Mesodermal cell (in vitro differentiated cells): ENCODE data around the gene GNPDA2.

ENCODE experiments used
- H3K27ac ChIP-seq: 2 replicates; pipeline ENCODE4 v1.7.0; 2013; ENCODE audit warnings: mild to moderate bottlenecking, low read depth, low read length, moderate library complexity; ENCODE audit not compliant: severe bottlenecking
- H3K36me3 ChIP-seq: 2 replicates; pipeline ENCODE4 v1.7.1; 2013; ENCODE audit warnings: mild to moderate bottlenecking, low read length, moderate library complexity; ENCODE audit not compliant: control insufficient read depth, insufficient read depth
- H3K4me1 ChIP-seq: one replicate; pipeline ENCODE4 v1.7.1; 2013; ENCODE audit warnings: mild to moderate bottlenecking, low read length; ENCODE audit not compliant: insufficient read depth, control insufficient read depth, poor library complexity, severe bottlenecking
- H3K4me3 ChIP-seq: 2 replicates; pipeline ENCODE4 v1.7.0; 2013; ENCODE audit warnings: low read length, control low read depth, mild to moderate bottlenecking; ENCODE audit not compliant: insufficient read depth, poor library complexity, severe bottlenecking; ENCODE audit errors: extremely low read depth
- H3K9me3 ChIP-seq: 2 replicates; pipeline ENCODE4 v1.7.1; 2013; ENCODE audit warnings: mild to moderate bottlenecking, low read length, moderate library complexity; ENCODE audit not compliant: control insufficient read depth
- WGBS, 2 experiments: methylation state at CpG; one replicate each; pipeline ENCODE4 v1.1.5; 2013; ENCODE audit warnings: missing lambda C conversion rate in 2 of 2; ENCODE audit not compliant: insufficient coverage in 2 of 2; 5-methylcytosine and 5-hydroxymethylcytosine counted together

Gene GNPDA2

DNA sequence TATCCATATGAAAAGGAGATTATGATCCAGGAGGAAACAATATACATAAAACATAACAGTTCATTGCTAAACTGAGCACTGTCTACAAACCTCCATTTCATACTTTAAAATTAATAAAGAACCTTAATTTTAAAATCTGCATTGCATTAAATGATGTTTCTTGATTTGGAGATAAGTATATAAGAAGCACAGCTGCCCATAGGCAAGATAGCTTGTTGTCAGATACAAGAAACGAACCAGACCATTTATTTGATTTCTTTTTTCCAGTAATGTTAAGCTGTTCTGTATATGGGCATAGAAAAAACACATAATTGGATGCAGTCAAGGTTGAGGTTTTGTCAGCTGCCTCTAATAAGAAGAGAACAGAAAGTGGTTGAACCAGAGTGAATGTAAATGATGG is 41.7 kb downstream of the GNPDA2 start:
- Histone ChIP-seq H3K9me3 (no peaks in the 10 kb centered on the region), H3K36me3 (peaks cover 46% of the 10 kb centered on the region), H3K4me1 (no peaks in the 10 kb centered on the region), H3K27ac (no peak overlapping the region), H3K4me3 (no peak overlapping the region)
- WGBS, 2 experiments: 80 to 100% methylated on average over 1 of the region's 1 CpG

GRCh38 chr4:44679060-44679459 is 47.3 kb downstream of the GNPDA2 start:
- no peaks in the 10 kb centered on the region for H3K4me1 ChIP-seq
- H3K36me3 ChIP-seq: peaks cover 21% of the 10 kb centered on the region
- H3K4me3 ChIP-seq: peak overlapping the region; percentile 61
- H3K27ac ChIP-seq: peak overlapping the region; percentile 75
- no peaks in the 10 kb centered on the region for H3K9me3 ChIP-seq
- WGBS, 2 experiments: no CpG with 5 or more reads among the region's 3 CpGs

- Histone ChIP-seq H3K4me3 (peak within 1 kb of the TSS; percentile 61), H3K36me3 (peaks cover 16% of the 10 kb centered on the region), H3K27ac (peak within 1 kb of the TSS; percentile 75), H3K4me1 (no peaks in the 10 kb centered on the region), H3K9me3 (no peaks in the 10 kb centered on the region)
- WGBS, 2 experiments: 0 to 1% methylated on average over 43 to 52 of the region's 57 CpGs
Measured at GRCh38 chr4:44678094-44679041, 48.0 kb downstream of the GNPDA2 start, which contains the start of gene GUF1. Gene GUF1, plus strand, starts transcription at chr4:44678420. Its CDS starts 203 bp downstream, at chr4:44678623.

- Histone ChIP-seq H3K4me1 (no peaks in the 10 kb centered on the region), H3K4me3 (no peak overlapping the region)
- 83% methylated on average over 1 of the region's 5 CpGs; no CpG with 5 or more reads in 1 of the 2 experiments for WGBS, 2 experiments
Measured at GRCh38 chr4:44675366-44675765, 51.0 kb downstream of the GNPDA2 start.

DNA sequence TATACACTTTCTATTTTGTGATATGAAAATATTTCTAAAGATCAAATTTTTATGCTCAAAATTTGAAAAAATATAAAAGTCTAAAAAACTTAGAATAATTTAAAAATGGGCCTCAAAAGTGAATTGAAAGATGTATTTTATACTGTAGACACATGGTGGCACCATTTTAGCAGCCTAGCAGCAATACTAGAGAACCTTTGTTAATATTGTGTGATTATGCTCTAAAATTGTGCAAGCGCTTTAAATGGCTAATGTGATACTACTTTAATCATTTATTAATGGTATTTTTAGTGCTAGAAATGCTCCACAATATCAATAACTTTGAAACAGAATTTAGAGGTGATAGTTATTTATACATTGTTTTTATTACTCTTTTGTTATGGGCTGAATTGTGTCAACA is 51.9 kb downstream of the GNPDA2 start:
- Histone ChIP-seq H3K4me1 (no peaks in the 10 kb centered on the region), H3K27ac (no peak overlapping the region)
- no CpG with 5 or more reads among the region's 1 CpG for WGBS, 2 experiments

More at GRCh38 chr4:44675366-44675765, 51.0 kb downstream of the GNPDA2 start:
- Histone ChIP-seq H3K9me3 (no peaks in the 10 kb centered on the region), H3K36me3 (no peaks in the 10 kb centered on the region), H3K27ac (no peak overlapping the region)

GRCh38 chr4:44671636-44672035 is 54.7 kb downstream of the GNPDA2 start:
- 89% methylated on average over 3 of the region's 3 CpGs; no CpG with 5 or more reads in 1 of the 2 experiments for WGBS, 2 experiments
- H3K36me3 ChIP-seq: no peaks in the 10 kb centered on the region

More for the DNA sequence above, 51.9 kb downstream of the GNPDA2 start:
- no peaks in the 10 kb centered on the region for H3K9me3 ChIP-seq
- no peaks in the 10 kb centered on the region for H3K36me3 ChIP-seq
- no peak overlapping the region for H3K4me3 ChIP-seq

GRCh38 chr4:44670506-44671199 is 55.7 kb downstream of the GNPDA2 start:
- Histone ChIP-seq H3K36me3 (no peaks in the 10 kb centered on the region), H3K4me3 (no peak overlapping the region), H3K4me1 (no peaks in the 10 kb centered on the region), H3K27ac (no peak overlapping the region), H3K9me3 (no peaks in the 10 kb centered on the region)
- WGBS, 2 experiments: 82 to 83% methylated on average over 3 of the region's 4 CpGs

More at GRCh38 chr4:44671636-44672035, 54.7 kb downstream of the GNPDA2 start:
- H3K4me3 ChIP-seq: no peak overlapping the region
- no peaks in the 10 kb centered on the region for H3K9me3 ChIP-seq
- H3K4me1 ChIP-seq: no peaks in the 10 kb centered on the region
- no peak overlapping the region for H3K27ac ChIP-seq

DNA sequence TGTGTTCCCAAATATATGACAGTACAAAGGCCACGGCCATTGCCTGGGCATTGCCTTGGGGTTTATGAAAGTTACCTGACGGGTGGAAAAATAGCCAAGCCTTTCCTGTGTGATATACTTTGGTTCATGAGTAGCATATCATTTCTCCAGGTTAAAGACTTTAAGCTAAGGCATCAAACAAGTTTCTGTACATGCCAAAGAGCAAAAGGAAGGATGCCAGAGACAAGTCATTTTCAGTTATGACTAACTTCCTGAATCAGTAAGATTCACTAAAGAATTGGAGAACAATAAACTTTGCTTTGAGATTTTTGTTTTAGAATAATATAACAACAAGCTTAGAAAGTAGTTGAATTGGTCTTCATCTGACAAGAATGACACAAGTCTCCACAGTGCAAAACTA is 57.8 kb downstream of the GNPDA2 start:
- H3K4me3 ChIP-seq: no peak overlapping the region
- no peaks in the 10 kb centered on the region for H3K9me3 ChIP-seq
- WGBS, 2 experiments: 33 to 50% methylated on average over 2 of the region's 2 CpGs
- H3K4me1 ChIP-seq: no peaks in the 10 kb centered on the region
- H3K36me3 ChIP-seq: no peaks in the 10 kb centered on the region
- no peak overlapping the region for H3K27ac ChIP-seq

- Histone ChIP-seq H3K4me1 (no peaks in the 10 kb centered on the region), H3K4me3 (no peak overlapping the region), H3K9me3 (no peaks in the 10 kb centered on the region), H3K36me3 (no peaks in the 10 kb centered on the region), H3K27ac (no peak overlapping the region)
- 92 to 95% methylated on average over 11 to 12 of the region's 20 CpGs for WGBS, 2 experiments
Measured at GRCh38 chr4:44663539-44664263, 62.7 kb downstream of the GNPDA2 start.

DNA sequence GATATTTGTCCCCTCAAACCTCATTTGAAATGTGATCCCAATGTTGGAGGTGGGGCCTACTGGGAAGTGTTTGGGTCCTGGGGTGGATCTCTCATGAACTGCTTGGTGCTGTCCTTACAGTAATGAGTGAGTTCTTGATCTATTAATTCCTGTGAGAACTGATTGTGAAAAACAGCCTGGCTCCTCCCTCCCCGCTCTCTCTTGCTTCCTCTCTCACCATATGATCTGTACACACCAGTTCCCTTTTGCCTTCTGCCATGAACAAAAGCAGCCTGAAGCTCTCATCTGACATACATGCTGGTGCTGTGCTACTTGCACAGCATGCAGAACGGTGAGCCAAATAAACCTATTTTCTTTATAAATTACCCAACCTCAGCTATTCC is 63.7 kb downstream of the GNPDA2 start:
- no peak overlapping the region for H3K4me3 ChIP-seq
- 0 to 100% methylated on average over 1 of the region's 2 CpGs for WGBS, 2 experiments
- H3K36me3 ChIP-seq: no peaks in the 10 kb centered on the region
- H3K27ac ChIP-seq: no peak overlapping the region
- H3K4me1 ChIP-seq: no peaks in the 10 kb centered on the region
- no peaks in the 10 kb centered on the region for H3K9me3 ChIP-seq
